GM23338 (cell line): ENCODE results near the gene MRPS34. TPM values are rescaled to one million over a fixed set of nuclear protein-coding genes. Genes with fewer than 3 reads are reported as not detected.

Source experiments
- ATAC-seq: fragments of 200-7000 bp; cut with Tn5 transposase; 3 replicates; pipeline ENCODE4 v1.9.1; 2020
- DNase-seq: peaks from one replicate; pipeline ENCODE4 v3.0.0-alpha.2; 2015; ENCODE audit warnings: low spot score
- H2AFZ ChIP-seq: fragments of 200-600 bp; sonication (generic); 2 replicates; pipeline ENCODE4 v1.8.0; 2016; ENCODE audit warnings: antibody characterized with exemption, mild to moderate bottlenecking, moderate library complexity
- H3F3A ChIP-seq: fragments of 200-600 bp; sonication (generic); replicated peaks from 2 replicates; pipeline ENCODE4 v1.8.0; 2017; ENCODE audit warnings: antibody characterized with exemption, mixed run types, low read depth
- H3K27ac ChIP-seq: fragments of 200-600 bp; sonication (generic); 2 replicates; pipeline ENCODE4 v1.6.1; 2016; ENCODE audit warnings: low read depth
- H3K27me3 ChIP-seq: fragments of 200-600 bp; sonication (generic); 2 replicates; pipeline ENCODE4 v1.8.0; 2016; ENCODE audit warnings: mild to moderate bottlenecking, mixed run types, moderate library complexity; ENCODE audit not compliant: insufficient read depth
- H3K36me3 ChIP-seq: fragments of 200-600 bp; sonication (generic); 2 replicates; pipeline ENCODE4 v1.8.0; 2016; ENCODE audit warnings: mild to moderate bottlenecking; ENCODE audit not compliant: insufficient read depth
- H3K4me1 ChIP-seq: fragments of 200-600 bp; sonication (generic); 2 replicates; pipeline ENCODE4 v1.8.0; 2016; ENCODE audit warnings: mild to moderate bottlenecking, moderate library complexity; ENCODE audit not compliant: insufficient read depth
- H3K4me2 ChIP-seq: fragments of 200-600 bp; sonication (generic); 2 replicates; pipeline ENCODE4 v1.7.1; 2017; ENCODE audit warnings: mixed run types
- H3K4me3 ChIP-seq: fragments of 200-600 bp; sonication (generic); 2 replicates; pipeline ENCODE4 v1.6.1; 2016; ENCODE audit warnings: mixed run types
- H3K79me2 ChIP-seq: fragments of 200-600 bp; sonication (generic); replicated peaks from 2 replicates; pipeline ENCODE4 v1.8.0; 2017; ENCODE audit warnings: mild to moderate bottlenecking; ENCODE audit not compliant: insufficient read depth
- H3K9me2 ChIP-seq: fragments of 200-600 bp; sonication (generic); 2 replicates; pipeline ENCODE4 v1.8.0; 2017; ENCODE audit not compliant: insufficient read depth
- H4K20me1 ChIP-seq: fragments of 200-600 bp; sonication (generic); replicated peaks from 2 replicates; pipeline ENCODE4 v1.8.0; 2017; ENCODE audit warnings: mild to moderate bottlenecking; ENCODE audit not compliant: insufficient read depth
- H3K27ac Mint-ChIP-seq: 2 replicates; pipeline ENCODE4 v1.8.0; 2020; ENCODE audit warnings: inconsistent platforms, mild to moderate bottlenecking, moderate library complexity, mixed read lengths
- H3K27me3 Mint-ChIP-seq: 3 replicates; pipeline ENCODE4 v1.8.0; 2022; ENCODE audit warnings: low read depth, mild to moderate bottlenecking, moderate library complexity, mixed read lengths, inconsistent platforms; ENCODE audit not compliant: insufficient read depth, poor library complexity
- H3K36me3 Mint-ChIP-seq: 3 replicates; pipeline ENCODE4 v1.8.0; 2021; ENCODE audit warnings: low read depth, mild to moderate bottlenecking, inconsistent platforms, moderate library complexity, mixed read lengths
- H3K4me1 Mint-ChIP-seq: 3 replicates; pipeline ENCODE4 v1.8.0; 2020; ENCODE audit warnings: mild to moderate bottlenecking, inconsistent platforms, mixed read lengths
- H3K4me3 Mint-ChIP-seq: 3 replicates; pipeline ENCODE4 v1.8.0; 2021; ENCODE audit warnings: moderate library complexity, mild to moderate bottlenecking, inconsistent platforms, mixed read lengths
- H3K9me3 Mint-ChIP-seq: 3 replicates; pipeline ENCODE4 v1.8.0; 2020; ENCODE audit warnings: moderate library complexity, mild to moderate bottlenecking, inconsistent platforms, mixed read lengths
- CREB1 ChIP-seq: fragments of 250-450 bp; sonication (Bioruptor Pico); IDR thresholded peaks from 2 replicates; pipeline ENCODE4 v1.5.0; 2020; ENCODE audit warnings: low read depth, mild to moderate bottlenecking, moderate library complexity
- CTCF ChIP-seq, 2 experiments: fragments of 200-600 bp in 1 of 2; sonication (generic) in 1 of 2; conservative IDR thresholded peaks; 2 replicates each; pipeline versions ENCODE4 v1.5.1 to v1.6.1; 2016 to 2017; ENCODE audit warnings: antibody characterized with exemption in 2 of 2, low read depth in 2 of 2, mild to moderate bottlenecking in 2 of 2, moderate library complexity in 1 of 2
- EZH2 ChIP-seq: fragments of 200-600 bp; sonication (generic); IDR thresholded peaks from one replicate; pipeline ENCODE4 v1.8.0; 2017; ENCODE audit warnings: antibody characterized with exemption, mild to moderate bottlenecking, low read depth; ENCODE audit not compliant: unreplicated experiment
- EZH2phosphoT487 ChIP-seq: fragments of 200-600 bp; sonication (generic); IDR thresholded peaks from one replicate; pipeline ENCODE4 v1.8.1; 2018; ENCODE audit warnings: antibody characterized with exemption; ENCODE audit not compliant: unreplicated experiment
- JUNB ChIP-seq: IDR thresholded peaks from one replicate; pipeline ENCODE4 v1.6.1; 2016; ENCODE audit warnings: antibody characterized with exemption; ENCODE audit not compliant: unreplicated experiment
- NANOG ChIP-seq: IDR thresholded peaks from 2 replicates; pipeline ENCODE4 v1.6.1; 2016; ENCODE audit warnings: antibody characterized with exemption, borderline replicate concordance
- POLR2AphosphoS5 ChIP-seq: IDR thresholded peaks from 2 replicates; pipeline ENCODE4 v1.6.1; 2016; ENCODE audit warnings: antibody characterized with exemption, low read depth
- REST ChIP-seq: IDR thresholded peaks from one replicate; pipeline ENCODE4 v1.6.1; 2018; ENCODE audit warnings: antibody characterized with exemption; ENCODE audit not compliant: unreplicated experiment
- STAT1 ChIP-seq: IDR thresholded peaks from one replicate; pipeline ENCODE4 v1.6.1; 2016; ENCODE audit warnings: antibody characterized with exemption; ENCODE audit not compliant: unreplicated experiment
- ZNF114 ChIP-seq: fragments of 250-450 bp; sonication (Bioruptor Pico); IDR thresholded peaks from 2 replicates; pipeline ENCODE4 v1.5.0; 2020; ENCODE audit warnings: mild to moderate bottlenecking, moderate library complexity
- ZNF331 ChIP-seq: fragments of 250-450 bp; sonication (Bioruptor Pico); IDR thresholded peaks from 2 replicates; pipeline ENCODE4 v1.5.0; 2020; ENCODE audit warnings: low read depth, mild to moderate bottlenecking, moderate library complexity
- ZNF462 ChIP-seq: fragments of 250-450 bp; sonication (Bioruptor Pico); IDR thresholded peaks from 2 replicates; pipeline ENCODE4 v1.5.0; 2020; ENCODE audit warnings: mild to moderate bottlenecking, moderate library complexity
- polyA plus RNA-seq: library from polyadenylated mRNA; unstranded; fragments of >200 nt; fragmentation: Nextera tagmentation; extraction: Ambion mirVana; gene quantifications from 2 replicates; pipeline ENCODE4 v1.2.1, GENCODE V29; 2016
- total RNA-seq: library from RNA; depleted of rRNA; stranded (reverse); fragments of >200 nt; shearing (Covaris generic); gene quantifications from 2 replicates; pipeline ENCODE4 v1.2.3, GENCODE V29; 2014
- TF ChIP-seq, protein P1 (sequence below): IDR thresholded peaks from 2 replicates; pipeline ENCODE4 v1.6.1; 2016; ENCODE audit warnings: antibody characterized with exemption

The MRPS34 gene
- total and polyA plus RNA-seq, 2 experiments from 2014 or later, result 248 to 391 TPM

DNA sequence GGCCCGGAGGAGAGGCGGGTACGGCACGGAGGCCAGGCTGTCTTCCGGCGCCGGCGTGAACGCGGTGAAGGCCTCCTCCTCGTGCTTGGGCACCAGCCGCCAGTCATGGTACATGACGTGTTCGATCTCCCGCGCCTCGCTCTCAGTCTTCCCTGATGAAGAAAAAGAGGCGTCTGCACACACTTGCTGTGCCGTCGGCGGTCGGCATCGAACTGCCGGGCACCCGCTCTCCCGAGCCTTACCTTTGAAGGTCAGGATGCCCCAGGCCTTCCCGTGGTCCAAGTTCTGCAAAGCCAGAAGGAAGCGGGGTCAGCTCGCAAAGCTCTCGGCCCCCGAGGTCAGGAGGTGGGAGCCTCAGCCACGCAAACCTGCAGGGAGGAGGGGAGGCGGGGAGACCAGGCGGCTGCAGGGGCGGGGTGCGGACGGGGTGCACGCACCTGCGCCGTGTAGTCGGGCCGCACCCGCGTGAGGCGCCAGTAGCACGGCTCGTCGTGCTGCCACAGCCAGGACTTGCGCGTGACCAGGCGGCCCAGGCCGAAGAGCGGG, 499 bp downstream of the MRPS34 start, which contains the start of gene EME2:
EME2 (plus strand) TSS at position 449 of the 546 bp plus-strand sequence. CDS start 418 bp downstream, outside the sequence.
- TF ChIP-seq CREB1 (CRISPR knock-in tag), result no peak
- no peak for TF ChIP-seq ZNF331 (CRISPR knock-in tag)
- no peak for TF ChIP-seq ZNF114 (CRISPR knock-in tag)
- TF ChIP-seq, protein P1, sequence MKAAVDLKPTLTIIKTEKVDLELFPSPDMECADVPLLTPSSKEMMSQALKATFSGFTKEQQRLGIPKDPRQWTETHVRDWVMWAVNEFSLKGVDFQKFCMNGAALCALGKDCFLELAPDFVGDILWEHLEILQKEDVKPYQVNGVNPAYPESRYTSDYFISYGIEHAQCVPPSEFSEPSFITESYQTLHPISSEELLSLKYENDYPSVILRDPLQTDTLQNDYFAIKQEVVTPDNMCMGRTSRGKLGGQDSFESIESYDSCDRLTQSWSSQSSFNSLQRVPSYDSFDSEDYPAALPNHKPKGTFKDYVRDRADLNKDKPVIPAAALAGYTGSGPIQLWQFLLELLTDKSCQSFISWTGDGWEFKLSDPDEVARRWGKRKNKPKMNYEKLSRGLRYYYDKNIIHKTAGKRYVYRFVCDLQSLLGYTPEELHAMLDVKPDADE, result no peak
- no peak for TF ChIP-seq POLR2AphosphoS5
- TF ChIP-seq ZNF462 (CRISPR knock-in tag), result no peak
- no peak for TF ChIP-seq NANOG
- no peak for TF ChIP-seq STAT1
- TF ChIP-seq EZH2phosphoT487, result no peak
- no peak for TF ChIP-seq EZH2
- TF ChIP-seq REST, result no peak
- no peak for TF ChIP-seq JUNB
- TF ChIP-seq CTCF (conservative IDR thresholded peaks at IDR 0.05; ENCODE audit: low read depth in 2 of 2), result no peak
- DNase-seq, result no peak
- Histone ChIP-seq H3K4me2 (peak within 1 kb of the TSS; percentile 96), H4K20me1 (no peaks in the 10 kb centered on the region; the same call in 1 of the 2 replicates), H3K9me2 (no peaks in the 10 kb centered on the region), H3K27me3 (no peaks in the 10 kb centered on the region), H3K27ac (peak within 1 kb of the TSS; percentile 91), H3K4me1 (peaks cover 4% of the 10 kb centered on the region), H3K36me3 (no peaks in the 10 kb centered on the region), H3K4me3 (peak within 1 kb of the TSS; percentile 97), H3K79me2 (peaks cover 15% of the 10 kb centered on the region), H2AFZ (0 out of 2 replicates have a peak within 1 kb of the TSS, but pooled peaks have one; percentile 52), H3F3A (peaks cover 14% of the 10 kb centered on the region; the same call in 1 of the 2 replicates)
- Mint-ChIP-seq H3K4me1 (peaks cover 8% of the 10 kb centered on the region), H3K27ac (peak within 1 kb of the TSS; percentile 99), H3K27me3 (peaks cover 25% of the 10 kb centered on the region), H3K9me3 (peaks cover 4% of the 10 kb centered on the region; the same call in 2 of the 3 replicates), H3K4me3 (peak within 1 kb of the TSS; percentile 99), H3K36me3 (peaks cover 23% of the 10 kb centered on the region)
- ATAC-seq, result peak; percentile 0; the same call in 2 of the 3 replicates
